Measurements from ENCODE around the gene FOXO4. TPM values are rescaled to one million over a fixed set of nuclear protein-coding genes. Genes with fewer than 3 reads are reported as not detected.

FOXO4 gene
- 1.1 to 1.4 TPM (median 1.2 TPM) in 5 replicates for total RNA-seq (2022; extraction: Qiagen RNA extraction; ENCODE audit: low read depth)

GRCh38 chrX:71095555-71095980 is at the start of gene FOXO4:
Gene FOXO4 (plus strand): TSS chrX:71095851. CDS start chrX:71096529, 678 bp downstream.

GRCh38 chrX:71068044-71068918 is 27.4 kb upstream of the FOXO4 start, which contains the start of gene SNX12:
Gene SNX12 (minus strand): TSS chrX:71068334. CDS start chrX:71068306, 28 bp downstream.

GRCh38 chrX:71106427-71106826 is 10.8 kb downstream of the FOXO4 start, which contains the start of gene CXorf65:
Gene CXorf65 (minus strand): TSS chrX:71106740. CDS start chrX:71106556, 184 bp downstream.

GRCh38 chrX:71111141-71111843 is 15.6 kb downstream of the FOXO4 start, which contains the start of gene IL2RG:
Gene IL2RG (minus strand): TSS chrX:71111577. CDS start chrX:71111539, 38 bp downstream.

GRCh38 chrX:71118032-71118984 is 22.7 kb downstream of the FOXO4 start, which contains the start of gene MED12:
Gene MED12 (plus strand): TSS chrX:71118596. CDS start chrX:71118755, 159 bp downstream.

GRCh38 chrX:71144651-71145050 is 49.0 kb downstream of the FOXO4 start, which contains the start of gene NLGN3:
Gene NLGN3 (plus strand): TSS chrX:71144841. CDS start chrX:71147750, 2,909 bp downstream.

Other genes starting within 250 kb of the FOXO4 start
- not detected in 5 replicates for gene TEX11, start 187.1 kb upstream of the FOXO4 start, total RNA-seq (2022; extraction: Qiagen RNA extraction; ENCODE audit: low read depth)
- gene SLC7A3, start 164.8 kb upstream of the FOXO4 start, total RNA-seq (2022; extraction: Qiagen RNA extraction; ENCODE audit: low read depth), result 0.08 TPM in 1 of 5 replicates, not detected in the others
- gene SNX12, start 27.5 kb upstream of the FOXO4 start, total RNA-seq (2022; extraction: Qiagen RNA extraction; ENCODE audit: low read depth), result 69.4 to 77.8 TPM (median 74.9 TPM) in 5 replicates
- not detected in 5 replicates for gene CXorf65, start 10.9 kb downstream of the FOXO4 start, total RNA-seq (2022; extraction: Qiagen RNA extraction; ENCODE audit: low read depth)
- gene IL2RG, start 15.7 kb downstream of the FOXO4 start, total RNA-seq (2022; extraction: Qiagen RNA extraction; ENCODE audit: low read depth), result 0.15 to 0.49 TPM (median 0.23 TPM) in 5 replicates
- gene MED12, start 22.7 kb downstream of the FOXO4 start, total RNA-seq (2022; extraction: Qiagen RNA extraction; ENCODE audit: low read depth), result 8.5 to 13.1 TPM (median 10.1 TPM) in 5 replicates
- 0.70 to 1.2 TPM (median 1.00 TPM) in 5 replicates for gene NLGN3, start 49.0 kb downstream of the FOXO4 start, total RNA-seq (2022; extraction: Qiagen RNA extraction; ENCODE audit: low read depth)
- 0.12 to 0.13 TPM in 2 of 5 replicates, not detected in the others for gene GJB1, start 127.4 kb downstream of the FOXO4 start, total RNA-seq (2022; extraction: Qiagen RNA extraction; ENCODE audit: low read depth)
- gene ZMYM3, start 158.3 kb downstream of the FOXO4 start, total RNA-seq (2022; extraction: Qiagen RNA extraction; ENCODE audit: low read depth), result 10.1 to 13.6 TPM (median 12.1 TPM) in 5 replicates
- 303 to 378 TPM (median 343 TPM) in 5 replicates for gene NONO, start 187.8 kb downstream of the FOXO4 start, total RNA-seq (2022; extraction: Qiagen RNA extraction; ENCODE audit: low read depth)
- 0.81 to 1.2 TPM (median 0.88 TPM) in 5 replicates for gene ITGB1BP2, start 205.9 kb downstream of the FOXO4 start, total RNA-seq (2022; extraction: Qiagen RNA extraction; ENCODE audit: low read depth)